HepG2 (cell line): ENCODE measurements around the gene MCC. TPM values are rescaled to one million over a fixed set of nuclear protein-coding genes. Genes with fewer than 3 reads are reported as not detected.

Experiments
- ATF2 ChIP-seq: sonication (generic); formaldehyde crosslinking; IDR thresholded peaks from 2 replicates; pipeline ENCODE4 v1.4.0; 2020; ENCODE audit warnings: missing genetic modification reagents
- CENPX ChIP-seq: sonication (generic); formaldehyde crosslinking; IDR thresholded peaks from 2 replicates; pipeline ENCODE4 v1.9.0; 2021; ENCODE audit warnings: mild to moderate bottlenecking, missing genetic modification reagents, moderate library complexity
- GATAD1 ChIP-seq: IDR thresholded peaks from 2 replicates; pipeline ENCODE4 v1.6.1; 2016; ENCODE audit warnings: missing genetic modification reagents, missing compliant biosample characterization
- GPN1 ChIP-seq: sonication (generic); formaldehyde crosslinking; IDR thresholded peaks from 2 replicates; pipeline ENCODE4 v1.5.1; 2020; ENCODE audit warnings: missing genetic modification reagents, borderline replicate concordance
- HNF4A ChIP-seq: sonication (generic); formaldehyde crosslinking; IDR thresholded peaks from 2 replicates; pipeline ENCODE4 v1.4.0; 2020; ENCODE audit warnings: missing genetic modification reagents
- KLF16 ChIP-seq, 2 experiments: sonication (generic) in 1 of 2; formaldehyde crosslinking in 1 of 2; IDR thresholded peaks; 2 replicates each; pipeline versions ENCODE4 v1.6.1 to v1.8.0; 2016 to 2023; ENCODE audit warnings: missing genetic modification reagents in 2 of 2, missing compliant biosample characterization in 1 of 2
- MED1 ChIP-seq: sonication (generic); formaldehyde crosslinking; IDR thresholded peaks from 2 replicates; pipeline ENCODE4 v1.4.0; 2020; ENCODE audit warnings: missing genetic modification reagents
- NR3C1 ChIP-seq: sonication (generic); formaldehyde crosslinking; IDR thresholded peaks from 2 replicates; pipeline ENCODE4 v1.4.0; 2020; ENCODE audit warnings: missing genetic modification reagents
- PITX1 ChIP-seq: sonication (generic); formaldehyde crosslinking; IDR thresholded peaks from 2 replicates; pipeline ENCODE4 v1.5.1; 2020; ENCODE audit warnings: mild to moderate bottlenecking, missing genetic modification reagents
- POLR2AphosphoS2 ChIP-seq: IDR thresholded peaks from 2 replicates; pipeline ENCODE4 v1.6.1; 2011; ENCODE audit warnings: low read depth, low read length, improper control_type of control experiment
- SP4 ChIP-seq: sonication (generic); formaldehyde crosslinking; IDR thresholded peaks from 2 replicates; pipeline ENCODE4 v1.8.1; 2023; ENCODE audit warnings: mild to moderate bottlenecking, missing genetic modification reagents
- SSRP1 ChIP-seq: IDR thresholded peaks from 2 replicates; pipeline ENCODE4 v1.6.1; 2016; ENCODE audit warnings: control low read depth
- ZFP41 ChIP-seq: sonication (generic); formaldehyde crosslinking; IDR thresholded peaks from 2 replicates; pipeline ENCODE4 v1.4.0; 2020; ENCODE audit warnings: mild to moderate bottlenecking, missing genetic modification reagents, borderline replicate concordance
- ZNF781 ChIP-seq: sonication (generic); formaldehyde crosslinking; IDR thresholded peaks from 2 replicates; pipeline ENCODE4 v1.5.1; 2020; ENCODE audit warnings: borderline replicate concordance, mild to moderate bottlenecking, missing genetic modification reagents; ENCODE audit errors: not compliant biosample characterization
- polyA plus RNA-seq, 8 experiments: library from polyadenylated mRNA; depleted of rRNA in 3 of 8; stranded (reverse) in 7 of 8; unstranded in 1 of 8; fragments of >200 nt; fragmentation: Illumina TruSeq in 4 of 8; extraction: Trizol in 4 of 8; gene quantifications; 2 replicates each; pipeline versions ENCODE4 v1.2.1 to v1.2.3, GENCODE V29; 2011 to 2016; ENCODE audit warnings: low read depth in 4 of 8, missing spikeins in 1 of 8, mixed read lengths in 1 of 8; ENCODE audit not compliant: insufficient read depth in 1 of 8
- total RNA-seq, 5 experiments: library from RNA; depleted of rRNA; stranded (reverse); fragments of >200 nt; fragmentation: Illumina TruSeq; extraction: Trizol; gene quantifications; 2 replicates each; pipeline ENCODE4 v1.2.3, GENCODE V29; 2016; ENCODE audit warnings: low read depth in 1 of 5
- TF ChIP-seq, protein P1 (sequence below): sonication (generic); formaldehyde crosslinking; IDR thresholded peaks from 2 replicates; pipeline ENCODE4 v1.9.0; 2021; ENCODE audit warnings: mild to moderate bottlenecking, missing genetic modification reagents
- TF ChIP-seq, protein P2 (sequence below): sonication (generic); formaldehyde crosslinking; IDR thresholded peaks from 2 replicates; pipeline ENCODE4; 2020; ENCODE audit warnings: missing genetic modification reagents, mild to moderate bottlenecking, borderline replicate concordance
- TF ChIP-seq, protein P3 (sequence below): sonication (generic); formaldehyde crosslinking; IDR thresholded peaks from 2 replicates; pipeline ENCODE4 v1.4.0; 2020; ENCODE audit warnings: missing genetic modification reagents; ENCODE audit errors: not compliant biosample characterization

Gene MCC
- total and polyA plus RNA-seq, 2 of the 13 experiments (the other 11 are each of a cell fraction or from before 2014, with no cell fraction given), result 0.55 to 2.4 TPM

- TF ChIP-seq, protein P1, sequence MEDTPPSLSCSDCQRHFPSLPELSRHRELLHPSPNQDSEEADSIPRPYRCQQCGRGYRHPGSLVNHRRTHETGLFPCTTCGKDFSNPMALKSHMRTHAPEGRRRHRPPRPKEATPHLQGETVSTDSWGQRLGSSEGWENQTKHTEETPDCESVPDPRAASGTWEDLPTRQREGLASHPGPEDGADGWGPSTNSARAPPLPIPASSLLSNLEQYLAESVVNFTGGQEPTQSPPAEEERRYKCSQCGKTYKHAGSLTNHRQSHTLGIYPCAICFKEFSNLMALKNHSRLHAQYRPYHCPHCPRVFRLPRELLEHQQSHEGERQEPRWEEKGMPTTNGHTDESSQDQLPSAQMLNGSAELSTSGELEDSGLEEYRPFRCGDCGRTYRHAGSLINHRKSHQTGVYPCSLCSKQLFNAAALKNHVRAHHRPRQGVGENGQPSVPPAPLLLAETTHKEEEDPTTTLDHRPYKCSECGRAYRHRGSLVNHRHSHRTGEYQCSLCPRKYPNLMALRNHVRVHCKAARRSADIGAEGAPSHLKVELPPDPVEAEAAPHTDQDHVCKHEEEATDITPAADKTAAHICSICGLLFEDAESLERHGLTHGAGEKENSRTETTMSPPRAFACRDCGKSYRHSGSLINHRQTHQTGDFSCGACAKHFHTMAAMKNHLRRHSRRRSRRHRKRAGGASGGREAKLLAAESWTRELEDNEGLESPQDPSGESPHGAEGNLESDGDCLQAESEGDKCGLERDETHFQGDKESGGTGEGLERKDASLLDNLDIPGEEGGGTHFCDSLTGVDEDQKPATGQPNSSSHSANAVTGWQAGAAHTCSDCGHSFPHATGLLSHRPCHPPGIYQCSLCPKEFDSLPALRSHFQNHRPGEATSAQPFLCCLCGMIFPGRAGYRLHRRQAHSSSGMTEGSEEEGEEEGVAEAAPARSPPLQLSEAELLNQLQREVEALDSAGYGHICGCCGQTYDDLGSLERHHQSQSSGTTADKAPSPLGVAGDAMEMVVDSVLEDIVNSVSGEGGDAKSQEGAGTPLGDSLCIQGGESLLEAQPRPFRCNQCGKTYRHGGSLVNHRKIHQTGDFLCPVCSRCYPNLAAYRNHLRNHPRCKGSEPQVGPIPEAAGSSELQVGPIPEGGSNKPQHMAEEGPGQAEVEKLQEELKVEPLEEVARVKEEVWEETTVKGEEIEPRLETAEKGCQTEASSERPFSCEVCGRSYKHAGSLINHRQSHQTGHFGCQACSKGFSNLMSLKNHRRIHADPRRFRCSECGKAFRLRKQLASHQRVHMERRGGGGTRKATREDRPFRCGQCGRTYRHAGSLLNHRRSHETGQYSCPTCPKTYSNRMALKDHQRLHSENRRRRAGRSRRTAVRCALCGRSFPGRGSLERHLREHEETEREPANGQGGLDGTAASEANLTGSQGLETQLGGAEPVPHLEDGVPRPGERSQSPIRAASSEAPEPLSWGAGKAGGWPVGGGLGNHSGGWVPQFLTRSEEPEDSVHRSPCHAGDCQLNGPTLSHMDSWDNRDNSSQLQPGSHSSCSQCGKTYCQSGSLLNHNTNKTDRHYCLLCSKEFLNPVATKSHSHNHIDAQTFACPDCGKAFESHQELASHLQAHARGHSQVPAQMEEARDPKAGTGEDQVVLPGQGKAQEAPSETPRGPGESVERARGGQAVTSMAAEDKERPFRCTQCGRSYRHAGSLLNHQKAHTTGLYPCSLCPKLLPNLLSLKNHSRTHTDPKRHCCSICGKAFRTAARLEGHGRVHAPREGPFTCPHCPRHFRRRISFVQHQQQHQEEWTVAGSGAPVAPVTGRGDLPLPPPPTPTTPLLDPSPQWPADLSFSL (CRISPR knock-in tag), result no peak
- TF ChIP-seq KLF16 (CRISPR knock-in tag; IDR thresholded peaks at IDR 0.05) (peak in 1 of 2 experiments; percentile 82; a peak in 1 of 4 replicates), MED1 (CRISPR knock-in tag) (0 out of 2 replicates have a peak, but pooled peaks have one; percentile 45), SP4 (CRISPR knock-in tag) (peak; percentile 55; the same call in 1 of the 2 replicates), ZNF781 (CRISPR knock-in tag) (peak; percentile 14), SSRP1 (CRISPR knock-in tag) (no peak), GPN1 (CRISPR knock-in tag) (no peak), GATAD1 (CRISPR knock-in tag) (peak; percentile 86), CENPX (no peak), ZFP41 (CRISPR knock-in tag) (no peak), POLR2AphosphoS2 (no peak), NR3C1 (no peak), HNF4A (CRISPR knock-in tag) (no peak), ATF2 (CRISPR knock-in tag) (peak; percentile 98), PITX1 (CRISPR knock-in tag) (no peak; the same call in 1 of the 2 replicates)
- TF ChIP-seq, protein P2, sequence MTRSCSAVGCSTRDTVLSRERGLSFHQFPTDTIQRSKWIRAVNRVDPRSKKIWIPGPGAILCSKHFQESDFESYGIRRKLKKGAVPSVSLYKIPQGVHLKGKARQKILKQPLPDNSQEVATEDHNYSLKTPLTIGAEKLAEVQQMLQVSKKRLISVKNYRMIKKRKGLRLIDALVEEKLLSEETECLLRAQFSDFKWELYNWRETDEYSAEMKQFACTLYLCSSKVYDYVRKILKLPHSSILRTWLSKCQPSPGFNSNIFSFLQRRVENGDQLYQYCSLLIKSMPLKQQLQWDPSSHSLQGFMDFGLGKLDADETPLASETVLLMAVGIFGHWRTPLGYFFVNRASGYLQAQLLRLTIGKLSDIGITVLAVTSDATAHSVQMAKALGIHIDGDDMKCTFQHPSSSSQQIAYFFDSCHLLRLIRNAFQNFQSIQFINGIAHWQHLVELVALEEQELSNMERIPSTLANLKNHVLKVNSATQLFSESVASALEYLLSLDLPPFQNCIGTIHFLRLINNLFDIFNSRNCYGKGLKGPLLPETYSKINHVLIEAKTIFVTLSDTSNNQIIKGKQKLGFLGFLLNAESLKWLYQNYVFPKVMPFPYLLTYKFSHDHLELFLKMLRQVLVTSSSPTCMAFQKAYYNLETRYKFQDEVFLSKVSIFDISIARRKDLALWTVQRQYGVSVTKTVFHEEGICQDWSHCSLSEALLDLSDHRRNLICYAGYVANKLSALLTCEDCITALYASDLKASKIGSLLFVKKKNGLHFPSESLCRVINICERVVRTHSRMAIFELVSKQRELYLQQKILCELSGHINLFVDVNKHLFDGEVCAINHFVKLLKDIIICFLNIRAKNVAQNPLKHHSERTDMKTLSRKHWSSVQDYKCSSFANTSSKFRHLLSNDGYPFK, result no peak
- TF ChIP-seq, protein P3, sequence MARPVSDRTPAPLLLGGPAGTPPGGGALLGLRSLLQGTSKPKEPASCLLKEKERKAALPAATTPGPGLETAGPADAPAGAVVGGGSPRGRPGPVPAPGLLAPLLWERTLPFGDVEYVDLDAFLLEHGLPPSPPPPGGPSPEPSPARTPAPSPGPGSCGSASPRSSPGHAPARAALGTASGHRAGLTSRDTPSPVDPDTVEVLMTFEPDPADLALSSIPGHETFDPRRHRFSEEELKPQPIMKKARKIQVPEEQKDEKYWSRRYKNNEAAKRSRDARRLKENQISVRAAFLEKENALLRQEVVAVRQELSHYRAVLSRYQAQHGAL, result no peak
Observed at GRCh38 chr5:113513384-113514288, 25.4 kb upstream of the MCC start, which contains the start of gene YTHDC2 (continued).
